HG03520 (cell line): ENCODE data around the gene COBLL1.

Experiments used
- ATAC-seq: cut with Tn5 transposase; IDR thresholded peaks from one replicate; pipeline ENCODE4 v1.9.1; 2021; ENCODE audit warnings: mild to moderate bottlenecking, moderate library complexity; ENCODE audit not compliant: unreplicated experiment

The COBLL1 gene

DNA sequence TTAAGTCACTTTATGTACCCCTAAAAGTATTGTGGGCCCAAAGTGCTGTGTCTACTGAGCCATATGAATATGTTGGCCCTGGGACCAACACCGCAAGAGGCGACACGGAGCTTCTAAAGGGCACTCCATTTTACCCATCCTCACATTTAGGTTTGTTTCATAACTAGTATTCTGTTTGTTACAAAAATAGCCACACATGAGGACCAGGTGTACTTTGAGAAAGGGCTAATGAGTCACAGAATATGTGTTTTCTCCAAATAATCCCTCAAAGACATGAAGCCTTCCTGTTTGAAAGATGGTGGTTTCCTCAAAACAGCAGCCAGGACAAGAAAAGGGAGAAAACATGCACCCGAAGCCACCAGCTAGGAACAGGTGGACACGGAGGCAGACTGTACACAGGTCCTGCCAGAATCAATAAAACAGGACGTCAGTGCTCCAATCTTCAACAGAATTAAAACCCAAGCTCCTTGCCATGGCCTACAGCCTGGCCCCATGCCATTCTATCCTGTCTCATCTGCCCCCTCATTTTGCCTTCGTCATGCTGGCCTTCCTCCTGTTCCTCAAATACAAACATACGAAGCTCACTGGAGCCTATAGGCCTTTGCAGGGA, 198.6 kb downstream of the COBLL1 start:
- ATAC-seq, result no peak

- no peak for ATAC-seq
Observed at GRCh38 chr2:164642268-164642667, 199.4 kb downstream of the COBLL1 start.
